ENCODE measurements around the gene CHTOP.

CHTOP gene

DNA sequence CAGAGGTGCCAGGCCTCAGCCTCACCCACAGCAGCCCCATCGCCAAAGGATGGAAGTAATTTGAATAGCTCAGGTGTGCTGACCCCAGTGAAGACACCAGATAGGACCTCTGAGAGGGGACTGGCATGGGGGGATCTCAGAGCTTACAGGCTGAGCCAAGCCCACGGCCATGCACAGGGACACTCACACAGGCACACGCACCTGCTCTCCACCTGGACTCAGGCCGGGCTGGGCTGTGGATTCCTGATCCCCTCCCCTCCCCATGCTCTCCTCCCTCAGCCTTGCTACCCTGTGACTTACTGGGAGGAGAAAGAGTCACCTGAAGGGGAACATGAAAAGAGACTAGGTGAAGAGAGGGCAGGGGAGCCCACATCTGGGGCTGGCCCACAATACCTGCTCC is 59.6 kb downstream of the CHTOP start:
- DNase-seq: no peak
